ENCODE measurements around the gene PTX3.

The PTX3 gene

DNA sequence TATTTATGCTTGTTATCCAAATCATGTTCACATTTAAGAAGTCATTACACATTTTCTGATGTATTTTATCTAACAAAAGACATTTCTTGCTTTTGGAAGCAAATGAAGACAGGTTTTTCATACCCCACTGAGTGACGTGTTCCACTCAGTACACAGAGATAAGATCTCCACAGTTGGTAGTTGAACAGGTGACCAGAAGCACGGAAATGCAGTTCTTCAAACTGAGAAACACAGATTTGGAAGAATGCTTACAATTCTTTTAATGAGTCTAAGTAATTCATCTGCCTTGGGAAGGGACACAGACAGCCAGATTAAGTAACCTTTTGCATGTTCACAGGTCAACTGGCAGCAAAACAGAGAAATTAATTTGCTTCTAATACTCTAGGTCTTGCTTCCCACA lies 23.1 kb downstream of the PTX3 start:
- TF ChIP-seq, protein P1, sequence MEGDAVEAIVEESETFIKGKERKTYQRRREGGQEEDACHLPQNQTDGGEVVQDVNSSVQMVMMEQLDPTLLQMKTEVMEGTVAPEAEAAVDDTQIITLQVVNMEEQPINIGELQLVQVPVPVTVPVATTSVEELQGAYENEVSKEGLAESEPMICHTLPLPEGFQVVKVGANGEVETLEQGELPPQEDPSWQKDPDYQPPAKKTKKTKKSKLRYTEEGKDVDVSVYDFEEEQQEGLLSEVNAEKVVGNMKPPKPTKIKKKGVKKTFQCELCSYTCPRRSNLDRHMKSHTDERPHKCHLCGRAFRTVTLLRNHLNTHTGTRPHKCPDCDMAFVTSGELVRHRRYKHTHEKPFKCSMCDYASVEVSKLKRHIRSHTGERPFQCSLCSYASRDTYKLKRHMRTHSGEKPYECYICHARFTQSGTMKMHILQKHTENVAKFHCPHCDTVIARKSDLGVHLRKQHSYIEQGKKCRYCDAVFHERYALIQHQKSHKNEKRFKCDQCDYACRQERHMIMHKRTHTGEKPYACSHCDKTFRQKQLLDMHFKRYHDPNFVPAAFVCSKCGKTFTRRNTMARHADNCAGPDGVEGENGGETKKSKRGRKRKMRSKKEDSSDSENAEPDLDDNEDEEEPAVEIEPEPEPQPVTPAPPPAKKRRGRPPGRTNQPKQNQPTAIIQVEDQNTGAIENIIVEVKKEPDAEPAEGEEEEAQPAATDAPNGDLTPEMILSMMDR (IDR thresholded peaks at IDR 0.05; ENCODE audit: extremely low read depth, missing control alignments) = no peak
- DNase-seq (ENCODE audit: low spot score) = no peak

DNA sequence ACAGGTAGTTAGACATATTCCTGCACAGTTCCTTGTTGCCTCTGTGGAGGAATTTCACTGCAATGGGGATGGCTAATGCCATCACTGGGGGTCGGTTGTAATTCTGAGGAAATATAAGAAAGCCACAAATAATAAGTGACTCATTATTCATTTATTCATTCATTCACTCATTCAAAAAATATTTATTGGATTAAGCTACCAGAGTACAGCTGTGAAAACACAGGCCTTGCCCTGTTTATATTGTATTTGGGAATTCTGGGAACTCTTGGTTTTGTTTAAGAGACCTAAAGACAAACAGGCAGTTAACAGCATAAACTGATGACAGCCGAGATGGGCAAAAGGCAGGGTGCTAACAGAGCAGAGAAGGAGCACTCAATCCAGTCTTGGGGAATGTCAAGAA lies 23.6 kb downstream of the PTX3 start:
- no peak for DNase-seq (ENCODE audit: low spot score)
- TF ChIP-seq, protein P1 (IDR thresholded peaks at IDR 0.05; ENCODE audit: extremely low read depth, missing control alignments) = no peak

DNA sequence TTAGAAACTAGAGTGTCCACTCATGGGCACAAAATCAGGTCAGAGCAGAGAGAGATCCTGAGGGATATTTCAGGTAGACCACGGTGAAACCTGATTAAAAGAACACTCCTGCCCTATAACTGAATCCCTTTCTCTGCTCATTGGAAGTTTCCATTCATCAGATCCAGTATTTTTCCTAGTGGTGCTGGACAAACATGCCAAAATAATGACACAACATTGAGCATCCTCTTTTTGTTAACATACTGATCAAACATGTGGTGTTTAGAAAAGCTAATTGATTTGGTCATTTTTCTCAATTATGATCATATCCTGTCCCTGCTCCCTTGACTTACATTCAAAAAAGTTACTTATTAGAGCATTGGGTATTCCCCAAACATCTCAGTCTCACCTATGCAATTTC lies 27.2 kb downstream of the PTX3 start:
- no peak for DNase-seq (ENCODE audit: low spot score)
- TF ChIP-seq, protein P1 (IDR thresholded peaks at IDR 0.05; ENCODE audit: extremely low read depth, missing control alignments) = no peak

DNA sequence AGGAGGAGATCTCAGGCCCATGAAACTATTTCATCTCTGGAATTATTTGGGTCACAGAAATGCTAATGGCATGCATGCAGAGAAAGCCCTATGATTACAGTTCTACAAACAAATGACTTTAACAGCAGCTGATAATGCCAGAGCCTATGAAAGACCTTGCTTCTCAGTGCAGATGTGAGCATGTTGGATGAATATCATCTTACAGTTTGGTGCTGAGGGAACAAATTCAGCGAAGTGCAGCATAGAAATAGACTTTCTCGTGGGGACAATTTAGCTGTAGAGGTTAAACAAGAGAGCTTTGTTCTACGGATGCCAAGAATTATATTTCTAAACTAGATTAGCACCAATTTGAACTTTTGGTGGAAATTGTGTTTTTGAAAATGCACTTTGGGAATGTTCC lies 27.7 kb downstream of the PTX3 start:
- DNase-seq (ENCODE audit: low spot score) = no peak
- TF ChIP-seq, protein P1 (IDR thresholded peaks at IDR 0.05; ENCODE audit: extremely low read depth, missing control alignments) = no peak

DNA sequence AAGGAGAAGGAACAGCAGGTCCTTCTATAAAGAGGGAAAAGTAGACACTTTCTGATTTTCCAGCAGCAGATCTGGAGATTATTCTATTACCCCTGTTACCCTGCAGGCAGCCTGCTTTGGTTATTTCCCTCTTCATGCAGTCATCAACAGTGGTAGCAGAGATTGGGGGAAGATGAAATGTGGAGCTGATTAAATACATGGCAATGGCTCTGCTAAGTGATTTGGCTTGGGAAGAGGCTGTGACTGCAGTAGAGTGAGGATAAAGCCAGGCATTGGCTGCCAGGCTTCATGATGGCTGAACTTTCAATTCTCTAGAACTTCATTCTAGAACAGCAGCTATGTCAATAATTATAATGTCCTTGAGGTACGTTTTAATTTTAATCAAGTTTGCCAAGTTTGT lies 29.1 kb downstream of the PTX3 start:
- TF ChIP-seq, protein P1 (IDR thresholded peaks at IDR 0.05; ENCODE audit: extremely low read depth, missing control alignments) = no peak
- no peak for DNase-seq (ENCODE audit: low spot score)

DNA sequence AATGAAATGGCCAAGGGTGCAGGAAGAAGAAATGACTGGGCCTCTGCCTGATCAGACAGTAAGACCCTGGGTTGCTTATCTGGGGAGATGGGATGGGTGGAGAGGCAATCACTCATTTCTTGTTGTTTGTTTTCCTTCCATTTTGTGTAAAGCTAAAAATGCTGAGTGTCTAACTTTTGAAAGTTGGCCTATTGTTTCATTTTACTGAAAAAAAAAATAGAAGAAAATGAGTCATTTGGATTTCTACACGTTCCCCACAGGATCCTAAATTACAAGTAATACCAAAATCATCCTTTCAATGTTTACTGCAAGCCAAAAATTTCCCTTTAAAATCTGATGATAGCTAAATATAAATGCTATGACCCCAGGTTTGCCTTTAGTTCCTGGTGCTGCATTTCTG lies 30.6 kb downstream of the PTX3 start:
- DNase-seq (ENCODE audit: low spot score) = no peak
- TF ChIP-seq, protein P1 (IDR thresholded peaks at IDR 0.05; ENCODE audit: extremely low read depth, missing control alignments) = no peak

DNA sequence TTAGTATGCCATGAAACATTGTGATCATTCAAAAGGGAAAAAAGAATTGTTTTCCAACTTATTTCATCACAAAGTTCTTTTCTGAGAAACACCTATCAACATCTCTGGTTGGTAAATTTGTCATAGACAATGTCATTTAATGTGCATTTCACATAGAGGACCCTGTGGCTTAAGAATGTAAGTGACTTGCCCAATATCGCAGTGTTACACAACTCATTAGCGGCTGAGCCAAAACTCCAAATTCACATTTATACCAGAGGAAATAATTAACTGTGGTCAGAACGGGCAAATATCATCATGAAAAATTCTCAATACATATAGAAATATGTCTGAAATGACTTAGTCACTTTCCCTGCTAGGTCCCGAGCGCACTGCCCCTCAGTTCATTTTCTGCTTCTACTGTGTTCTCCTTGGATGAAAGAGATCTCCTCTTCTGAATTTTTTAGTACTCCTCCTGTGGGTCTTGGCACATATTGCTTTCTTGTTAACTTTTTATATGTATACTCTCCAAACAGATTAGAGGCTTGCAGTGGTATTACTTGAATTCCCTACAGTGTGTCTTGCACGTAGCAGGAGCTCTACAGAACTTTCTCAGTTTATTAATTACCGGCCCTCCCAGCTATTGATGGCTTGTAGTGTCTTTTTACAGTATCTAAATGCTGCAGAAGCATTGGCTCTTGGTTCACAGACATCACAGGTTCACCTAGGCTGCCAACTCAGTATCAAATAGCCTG lies 33.1 kb downstream of the PTX3 start:
- DNase-seq (ENCODE audit: low spot score) = no peak
- TF ChIP-seq, protein P1 (IDR thresholded peaks at IDR 0.05; ENCODE audit: extremely low read depth, missing control alignments) = no peak
